PC-9 (cell line): ENCODE results near the gene AOPEP. TPM values are rescaled to one million over a fixed set of nuclear protein-coding genes. Genes with fewer than 3 reads are reported as not detected.

ENCODE experiments used
- BruUV-seq: library from RNA; stranded (reverse); fragments of 400-500 nt; replicated peaks from 2 replicates; lab custom pipeline; 2021; lab: Mats Ljungman, UMichigan
- CTCF ChIA-PET: fragments of 300-600 bp; sonication (Branson Sonifier 250); formaldehyde crosslinking; loops from one replicate; lab custom pipeline; 2022; ENCODE audit warnings: antibody characterized with exemption; lab: Charles Lee
- POLR2A ChIA-PET: fragments of 300-600 bp; sonication (Branson Sonifier 250); formaldehyde crosslinking; loops from one replicate; lab custom pipeline; 2022; ENCODE audit warnings: antibody characterized with exemption; ENCODE audit not compliant: unreplicated experiment; lab: Charles Lee
- DNase-seq, 2 experiments: peaks; one replicate each; pipeline versions ENCODE4 v3.0.0 to v3.0.0-alpha.2; 2015 to 2022; ENCODE audit warnings: mixed read lengths in 1 of 2
- H2AFZ ChIP-seq: fragments of 200-600 bp; sonication (generic); 2 replicates; pipeline ENCODE4 v1.8.1; 2017; ENCODE audit warnings: antibody characterized with exemption
- H3F3A ChIP-seq: fragments of 200-600 bp; sonication (generic); 2 replicates; pipeline ENCODE4 v1.8.1; 2017; ENCODE audit warnings: antibody characterized with exemption, mild to moderate bottlenecking, low read depth; ENCODE audit not compliant: insufficient read depth
- H3K27ac ChIP-seq: fragments of 200-600 bp; sonication (generic); 2 replicates; pipeline ENCODE4 v1.6.1; 2016; ENCODE audit warnings: mixed run types
- H3K27me3 ChIP-seq: fragments of 200-600 bp; sonication (generic); 2 replicates; pipeline ENCODE4 v1.6.1; 2016; ENCODE audit warnings: low read depth, mixed run types; ENCODE audit not compliant: insufficient read depth
- H3K36me3 ChIP-seq: fragments of 200-600 bp; sonication (generic); 2 replicates; pipeline ENCODE4 v1.6.1; 2016; ENCODE audit warnings: low read depth, mixed run types
- H3K4me1 ChIP-seq: fragments of 200-600 bp; sonication (generic); replicated peaks from 2 replicates; pipeline ENCODE4 v1.6.1; 2016; ENCODE audit warnings: mixed run types; ENCODE audit not compliant: insufficient read depth
- H3K4me2 ChIP-seq: fragments of 200-600 bp; sonication (generic); 2 replicates; pipeline ENCODE4 v1.6.1; 2017; ENCODE audit warnings: mixed run types
- H3K4me3 ChIP-seq: fragments of 200-600 bp; sonication (generic); 2 replicates; pipeline ENCODE4 v1.6.1; 2016; ENCODE audit warnings: mixed run types
- H3K79me2 ChIP-seq: fragments of 200-600 bp; sonication (generic); 2 replicates; pipeline ENCODE4 v1.6.1; 2017; ENCODE audit warnings: low read depth, mixed run types
- H3K9me2 ChIP-seq: fragments of 200-600 bp; sonication (generic); 2 replicates; pipeline ENCODE4 v1.8.1; 2017; ENCODE audit warnings: mild to moderate bottlenecking; ENCODE audit not compliant: insufficient read depth
- H3K9me3 ChIP-seq: fragments of 200-600 bp; sonication (generic); 2 replicates; pipeline ENCODE4 v1.8.1; 2016; ENCODE audit warnings: low read depth; ENCODE audit not compliant: insufficient read depth
- H4K20me1 ChIP-seq: fragments of 200-600 bp; sonication (generic); 2 replicates; pipeline ENCODE4 v1.8.1; 2017; ENCODE audit not compliant: insufficient read depth
- CTCF ChIP-seq: fragments of 200-600 bp; sonication (generic); conservative IDR thresholded peaks from 2 replicates; pipeline ENCODE4 v1.6.1; 2017; ENCODE audit warnings: mixed run types, antibody characterized with exemption, mild to moderate bottlenecking, moderate library complexity
- EZH2 ChIP-seq: fragments of 200-600 bp; sonication (generic); IDR thresholded peaks from 2 replicates; pipeline ENCODE4 v1.8.0; 2017; ENCODE audit warnings: antibody characterized with exemption, low read depth
- intact Hi-C: fragments of 100-400 bp; cut with micrococcal nuclease; formaldehyde crosslinking; loops from one replicate; pipeline ENCODE4 v1.10.0; 2022; ENCODE audit not compliant: unreplicated experiment
- total RNA-seq: library from RNA; stranded (reverse); gene quantifications from 2 replicates; pipeline ENCODE4 v1.2.3, GENCODE V29; 2021

Gene AOPEP
- total RNA-seq, 1 experiment from 2014 or later = 90.0 TPM

DNA sequence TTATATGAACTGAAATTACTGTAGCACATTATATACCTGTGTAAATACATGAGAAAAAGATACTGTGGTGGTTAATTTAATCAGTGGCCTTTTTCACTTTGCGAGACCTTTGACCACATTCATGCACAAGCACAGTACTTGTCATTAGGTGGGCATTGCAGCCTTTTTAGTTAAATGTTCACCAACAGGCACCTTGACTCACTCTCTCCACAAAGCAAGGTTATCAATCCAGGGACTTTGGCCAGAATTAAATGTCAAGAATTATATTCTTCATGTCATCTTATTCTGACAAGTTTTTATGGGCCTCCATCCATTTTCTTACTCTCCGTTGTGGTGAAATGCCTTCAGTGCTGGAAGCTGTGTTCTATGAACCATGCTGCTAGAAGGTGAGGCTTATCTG is 72.2 kb downstream of the AOPEP start:
- no TSS peak for BruUV-seq
- no peaks in the 10 kb centered on the region for H3K9me2 ChIP-seq
- H3K36me3 ChIP-seq = peaks cover 13% of the 10 kb centered on the region
- H3K4me3 ChIP-seq = no peak overlapping the region
- no peaks in the 10 kb centered on the region for H3K27me3 ChIP-seq
- H3K9me3 ChIP-seq = peaks cover 6% of the 10 kb centered on the region; the same call in 1 of the 2 replicates
- CTCF ChIA-PET = interaction anchor here (1.2 kb wide), 1 partner anchor 9 kb away, joined by 3 read pairs; no protein-coding TSS in a partner anchor
- POLR2A ChIA-PET = interaction anchor here (0.6 kb wide), 1 partner anchor 9 kb away, joined by 3 read pairs; no protein-coding TSS in a partner anchor
- peaks cover 30% of the 10 kb centered on the region for H3K4me1 ChIP-seq
- H3F3A ChIP-seq = peaks cover 3% of the 10 kb centered on the region; the same call in 1 of the 2 replicates
- no peak overlapping the region for H2AFZ ChIP-seq
- H3K27ac ChIP-seq = peak overlapping the region; percentile 30
- no peak for DNase-seq
- H3K4me2 ChIP-seq = no peak overlapping the region
- intact Hi-C loops = no loop called here
- H4K20me1 ChIP-seq = no peaks in the 10 kb centered on the region
- no peak for TF ChIP-seq EZH2
- no peak for TF ChIP-seq CTCF
- H3K79me2 ChIP-seq = peaks cover 14% of the 10 kb centered on the region; the same call in 1 of the 2 replicates

- H2AFZ ChIP-seq = no peak overlapping the region
- H3K9me2 ChIP-seq = no peaks in the 10 kb centered on the region
- peaks cover 14% of the 10 kb centered on the region for H3F3A ChIP-seq
- H4K20me1 ChIP-seq = no peaks in the 10 kb centered on the region
- POLR2A ChIA-PET = interaction anchor here (0.6 to 0.7 kb wide), 4 partner anchors 16 to 115 kb away, joined by 3 to 7 read pairs (median 5); no protein-coding TSS in a partner anchor
- H3K27ac ChIP-seq = peak overlapping the region; percentile 7; the same call in 1 of the 2 replicates
- H3K79me2 ChIP-seq = peaks cover 14% of the 10 kb centered on the region; the same call in 1 of the 2 replicates
- H3K4me2 ChIP-seq = no peak overlapping the region
- H3K4me3 ChIP-seq = no peak overlapping the region
- CTCF ChIA-PET = interaction anchor here (0.5 to 1.2 kb wide), 6 partner anchors 10 to 1662 kb away, joined by 3 to 4 read pairs (median 4); no protein-coding TSS in a partner anchor
- peak; percentile 45 to 61 for DNase-seq
- TF ChIP-seq CTCF (no peak), EZH2 (no peak)
- no peaks in the 10 kb centered on the region for H3K27me3 ChIP-seq
- TSS peak; percentile 59 for BruUV-seq
- H3K4me1 ChIP-seq = peaks cover 40% of the 10 kb centered on the region
- intact Hi-C loops = no loop called here
- H3K36me3 ChIP-seq = peaks cover 12% of the 10 kb centered on the region; the same call in 1 of the 2 replicates
- no peaks in the 10 kb centered on the region for H3K9me3 ChIP-seq
Observed at GRCh38 chr9:94799578-94800264, 73.2 kb downstream of the AOPEP start.

DNA sequence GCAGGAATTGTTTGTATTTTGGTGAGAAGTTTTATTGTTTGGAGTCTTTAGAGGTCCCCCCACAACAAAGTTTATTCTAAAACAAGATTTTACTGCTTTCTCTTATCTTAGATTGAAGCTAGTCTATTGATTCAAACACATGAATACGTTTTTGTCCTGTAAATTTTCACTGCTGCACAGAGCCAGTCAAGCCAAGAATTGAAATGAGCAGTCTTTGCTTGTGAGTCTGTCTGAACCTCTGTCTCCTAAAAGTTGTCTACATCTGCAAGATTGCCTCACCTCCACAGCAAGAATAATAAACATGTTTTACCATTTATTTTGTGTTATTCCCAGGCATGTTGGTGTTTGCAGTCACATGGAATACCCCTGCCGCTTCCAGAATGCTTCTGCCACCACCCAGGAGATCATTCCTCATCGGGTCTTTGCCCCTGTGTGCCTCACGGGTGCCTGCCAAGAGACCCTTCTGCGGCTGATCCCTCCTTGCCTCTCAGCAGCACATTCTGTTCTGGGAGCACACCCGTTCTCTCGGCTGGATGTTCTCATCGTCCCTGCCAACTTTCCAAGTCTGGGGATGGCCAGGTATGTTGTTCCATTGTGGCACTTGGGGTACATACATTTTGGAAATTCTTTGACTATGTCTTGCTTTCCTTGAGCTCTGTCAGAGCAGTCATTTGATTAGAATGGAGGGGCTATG is 74.1 kb downstream of the AOPEP start:
- ChIA-PET POLR2A (no interaction called here), CTCF (interaction anchor here (0.5 kb wide), 1 partner anchor 1661 kb away, joined by 4 read pairs; no protein-coding TSS in a partner anchor)
- Histone ChIP-seq H2AFZ (no peak overlapping the region), H3K4me3 (no peak overlapping the region), H3K27ac (0 out of 2 replicates have a peak overlapping the region, but pooled peaks have one; percentile 7), H4K20me1 (no peaks in the 10 kb centered on the region), H3K36me3 (peaks cover 12% of the 10 kb centered on the region; the same call in 1 of the 2 replicates), H3K9me2 (no peaks in the 10 kb centered on the region), H3K4me2 (no peak overlapping the region), H3F3A (peaks cover 20% of the 10 kb centered on the region), H3K9me3 (no peaks in the 10 kb centered on the region), H3K79me2 (peaks cover 14% of the 10 kb centered on the region; the same call in 1 of the 2 replicates), H3K27me3 (no peaks in the 10 kb centered on the region), H3K4me1 (peaks cover 47% of the 10 kb centered on the region)
- TF ChIP-seq CTCF = no peak
- TSS peak; percentile 54 for BruUV-seq
- intact Hi-C loops = no loop called here
- no peak for DNase-seq
